Right lobe of liver (tissue), 6 donors: ENCODE measurements around the gene CFTR. TPM values are rescaled to one million over a fixed set of nuclear protein-coding genes. Genes with fewer than 3 reads are reported as not detected.

ENCODE experiments used
- ATAC-seq, 4 donors: fragments of 200-7000 bp; cut with Tn5 transposase; one replicate each; pipeline ENCODE4 v1.9.1; 2020; ENCODE audit warnings: mild to moderate bottlenecking in 4 of 4, moderate library complexity in 4 of 4
- DNase-seq, 3 donors: peaks; one replicate each; pipeline ENCODE4 v3.0.0-alpha.2; 2020
- H3K27ac ChIP-seq, 3 donors: fragments of 200-600 bp; one replicate each; pipeline ENCODE4 v1.8.0; 2022
- H3K27me3 ChIP-seq, 2 donors: fragments of 200-600 bp; one replicate each; pipeline ENCODE4 v1.8.0; 2022
- H3K36me3 ChIP-seq, 4 donors: fragments of 200-600 bp; sonication (generic) in 1 of 4; one replicate each; pipeline versions ENCODE4 v1.5.1 to v1.8.0; 2017 to 2022; ENCODE audit warnings: control low read depth in 1 of 4
- H3K4me1 ChIP-seq, 4 donors: fragments of 200-600 bp; sonication (generic) in 1 of 4; one replicate each; pipeline versions ENCODE4 v1.5.1 to v1.8.0; 2017 to 2022; ENCODE audit warnings: control low read depth in 1 of 4
- H3K4me3 ChIP-seq, 3 donors: fragments of 200-600 bp; one replicate each; pipeline ENCODE4 v1.8.0; 2022
- H3K9me3 ChIP-seq, 4 donors: fragments of 200-600 bp; sonication (generic) in 1 of 4; one replicate each; pipeline versions ENCODE4 v1.5.1 to v1.8.0; 2017 to 2022; ENCODE audit warnings: control low read depth in 1 of 4
- CTCF ChIP-seq, 4 donors: fragments of 200-600 bp in 3 of 4; fragments of 450-650 bp in 1 of 4; IDR thresholded peaks; one replicate each; pipeline versions ENCODE4 v1.5.1 to v1.8.0; 2016 to 2022; ENCODE audit warnings: antibody characterized with exemption in 4 of 4, mild to moderate bottlenecking in 2 of 4
- POLR2A ChIP-seq: fragments of 450-650 bp; IDR thresholded peaks from one replicate; pipeline ENCODE4 v1.6.1; 2017; ENCODE audit warnings: antibody characterized with exemption, mild to moderate bottlenecking
- WGBS: methylation state at CpG from one replicate; pipeline ENCODE4 v1.1.6; 2018; ENCODE audit warnings: low coverage, low lambda C conversion rate; ENCODE audit not compliant: insufficient coverage; ENCODE audit errors: missing lambda C conversion rate; 5-methylcytosine and 5-hydroxymethylcytosine counted together
- intact Hi-C, 2 donors: fragments of 100-400 bp; cut with DNase I; formaldehyde crosslinking; loops; one replicate each; pipeline versions ENCODE4 v1.11.2 to v1.14.1; 2022
- total RNA-seq, 6 experiments: library from RNA; depleted of rRNA in 2 of 6; stranded (reverse); fragments of >200 nt in 2 of 6; fragmentation: NEBNext Ultra II Directional in 3 of 6; extraction: Animal tissue kit (Norgen Biotek cat#: 25700) in 3 of 6; gene quantifications; one replicate each; pipeline versions ENCODE4 v1.1.0 to v1.2.4, GENCODE V29; 2016 to 2023
- donor health status: DM: no; HTN: yes; CAD: no.
- donor health status: DM: no; HTN: no; CAD: no.
- donor health status: DM: no; HTN: no; CAD: no.
- donor health status: DM: no; HTN: yes; CAD: no.
- donor health status: DM: no; HTN: yes; CAD: no.

CFTR gene
- total RNA-seq, 6 experiments from 2014 or later = 0.50 to 4.5 (median 1.5) TPM

- Histone ChIP-seq H3K36me3 (no peaks in the 10 kb centered on the region), H3K9me3 (no peaks in the 10 kb centered on the region), H3K4me1 (peaks cover 0 to 5% (median 2%) of the 10 kb centered on the region in 4 donors), H3K27ac (no peak overlapping the region), H3K4me3 (no peak overlapping the region), H3K27me3 (no peaks in the 10 kb centered on the region)
- intact Hi-C loops = no loop called here
- DNase-seq (no peak), ATAC-seq (no peak)
- TF ChIP-seq CTCF (IDR thresholded peaks at IDR 0.05) (no peak), POLR2A (no peak)
- WGBS = 86% methylated on average over 7 of the region's 7 CpGs
These were observed 212.5 kb downstream of the CFTR start for GRCh38 chr7:117692338-117692737.

- no peak overlapping the region for H3K27ac ChIP-seq
- ATAC-seq (peak; percentile 61 to 93 (median 78)), DNase-seq (peak in 1 of 3 donors; percentile 55)
- H3K9me3 ChIP-seq = no peaks in the 10 kb centered on the region
- H3K4me1 ChIP-seq = peaks cover 0 to 8% (median 3%) of the 10 kb centered on the region in 4 donors
- H3K27me3 ChIP-seq = no peaks in the 10 kb centered on the region
- H3K36me3 ChIP-seq = no peaks in the 10 kb centered on the region
- no peak for TF ChIP-seq POLR2A
- no peak for TF ChIP-seq CTCF (IDR thresholded peaks at IDR 0.05)
- H3K4me3 ChIP-seq = no peak overlapping the region
- intact Hi-C loops = no loop called here
- 15% methylated on average over 2 of the region's 2 CpGs for WGBS
These were observed 218.2 kb downstream of the CFTR start for GRCh38 chr7:117698018-117698417.

GRCh38 chr7:117704063-117704462 lies 224.2 kb downstream of the CFTR start:
- Histone ChIP-seq H3K27me3 (no peaks in the 10 kb centered on the region), H3K9me3 (no peaks in the 10 kb centered on the region), H3K36me3 (no peaks in the 10 kb centered on the region), H3K4me3 (no peak overlapping the region), H3K4me1 (no peaks in the 10 kb centered on the region), H3K27ac (no peak overlapping the region)
- DNase-seq = no peak
- no peak for ATAC-seq
- intact Hi-C loops = no loop called here
- TF ChIP-seq CTCF (IDR thresholded peaks at IDR 0.05) = no peak
- TF ChIP-seq POLR2A = no peak
- 55% methylated on average over 3 of the region's 3 CpGs for WGBS

- intact Hi-C loops = no loop called here
- Histone ChIP-seq H3K4me3 (no peak overlapping the region), H3K27ac (no peak overlapping the region), H3K36me3 (no peaks in the 10 kb centered on the region), H3K4me1 (no peaks in the 10 kb centered on the region), H3K9me3 (no peaks in the 10 kb centered on the region), H3K27me3 (no peaks in the 10 kb centered on the region)
- DNase-seq (no peak), ATAC-seq (no peak)
- no peak for TF ChIP-seq POLR2A
- no peak for TF ChIP-seq CTCF (IDR thresholded peaks at IDR 0.05)
- WGBS = 55% methylated on average over 3 of the region's 4 CpGs
These were observed 225.8 kb downstream of the CFTR start for GRCh38 chr7:117705630-117706029.

DNA sequence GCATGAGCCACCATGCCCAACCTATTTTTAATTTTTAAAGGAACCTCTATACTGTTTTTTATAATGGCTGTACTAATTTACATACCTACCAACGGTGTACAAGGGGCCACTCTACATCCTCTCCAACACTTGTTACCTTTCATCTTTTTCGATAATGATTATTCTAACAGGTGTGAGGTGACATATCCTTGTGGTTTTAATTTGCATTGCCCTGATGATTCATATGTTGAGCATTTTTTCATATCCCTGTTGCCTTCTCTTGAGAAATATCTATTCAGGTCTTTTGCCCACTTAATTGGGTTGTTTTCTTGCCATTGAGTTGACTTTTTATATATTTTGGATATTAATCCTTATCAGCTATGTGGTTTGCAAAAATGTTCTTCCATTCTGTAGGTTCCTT lies 226.4 kb downstream of the CFTR start:
- intact Hi-C loops = no loop called here
- WGBS = 59% methylated on average over 2 of the region's 2 CpGs
- H3K36me3 ChIP-seq = no peaks in the 10 kb centered on the region
- H3K4me1 ChIP-seq = no peaks in the 10 kb centered on the region
- no peaks in the 10 kb centered on the region for H3K27me3 ChIP-seq
- H3K4me3 ChIP-seq = no peak overlapping the region
- H3K27ac ChIP-seq = no peak overlapping the region
- no peak for TF ChIP-seq POLR2A
- TF ChIP-seq CTCF (IDR thresholded peaks at IDR 0.05) = no peak
- no peak for DNase-seq
- no peaks in the 10 kb centered on the region for H3K9me3 ChIP-seq
- ATAC-seq = no peak
